SHP77 (cell line): ENCODE data around the gene COX8A.
"Not testable (repeated sequence)": the region's sequence is repeated elsewhere in the genome, so short reads cannot be mapped to it uniquely, and the experiment has no call there.

Experiments used
- DNase-seq, 2 experiments: peaks; one replicate each; lab custom pipeline; 2025; lab: John Stamatoyannopoulos, UW

The COX8A gene

DNA sequence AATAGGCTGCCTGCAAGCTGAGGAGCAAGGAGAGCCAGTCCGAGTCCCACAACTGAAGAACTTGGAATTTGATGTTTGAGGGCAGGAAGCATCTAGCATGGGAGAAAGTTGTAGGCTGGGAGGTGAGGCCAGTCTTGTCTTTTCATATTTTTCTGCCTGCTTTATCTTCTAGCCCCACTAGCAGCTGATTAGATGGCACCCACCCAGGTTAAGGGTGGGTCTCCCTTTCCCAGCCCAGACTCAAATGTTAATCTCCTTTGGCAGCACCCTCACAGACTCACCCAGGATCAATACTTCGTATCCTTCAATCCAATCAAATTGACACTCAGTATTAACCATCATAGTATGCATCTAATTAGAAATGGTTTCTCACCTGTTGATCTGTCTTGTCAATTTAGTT lies 5.0 kb upstream of the COX8A start:
- DNase-seq: no peak

- no peak for DNase-seq
Observed at GRCh38 chr11:63970902-63971301, 3.5 kb upstream of the COX8A start.

DNA sequence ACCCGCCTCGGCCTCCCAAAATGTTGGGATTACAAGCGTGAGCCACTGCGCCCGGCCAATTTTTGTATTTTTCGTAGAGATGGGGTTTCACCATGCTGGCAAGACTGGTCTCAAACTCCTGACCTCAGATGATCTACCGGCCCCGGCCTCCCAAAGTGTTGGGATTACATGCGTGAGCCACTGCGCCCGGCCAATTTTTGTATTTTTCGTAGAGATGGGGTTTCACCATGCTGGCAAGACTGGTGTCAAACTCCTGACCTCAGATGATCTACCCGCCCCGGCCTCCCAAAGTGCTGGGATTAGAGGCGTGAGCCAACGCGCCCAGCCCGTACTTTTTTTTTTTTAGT lies 535 bp upstream of the COX8A start:
- DNase-seq: not testable (repeated sequence)

DNA sequence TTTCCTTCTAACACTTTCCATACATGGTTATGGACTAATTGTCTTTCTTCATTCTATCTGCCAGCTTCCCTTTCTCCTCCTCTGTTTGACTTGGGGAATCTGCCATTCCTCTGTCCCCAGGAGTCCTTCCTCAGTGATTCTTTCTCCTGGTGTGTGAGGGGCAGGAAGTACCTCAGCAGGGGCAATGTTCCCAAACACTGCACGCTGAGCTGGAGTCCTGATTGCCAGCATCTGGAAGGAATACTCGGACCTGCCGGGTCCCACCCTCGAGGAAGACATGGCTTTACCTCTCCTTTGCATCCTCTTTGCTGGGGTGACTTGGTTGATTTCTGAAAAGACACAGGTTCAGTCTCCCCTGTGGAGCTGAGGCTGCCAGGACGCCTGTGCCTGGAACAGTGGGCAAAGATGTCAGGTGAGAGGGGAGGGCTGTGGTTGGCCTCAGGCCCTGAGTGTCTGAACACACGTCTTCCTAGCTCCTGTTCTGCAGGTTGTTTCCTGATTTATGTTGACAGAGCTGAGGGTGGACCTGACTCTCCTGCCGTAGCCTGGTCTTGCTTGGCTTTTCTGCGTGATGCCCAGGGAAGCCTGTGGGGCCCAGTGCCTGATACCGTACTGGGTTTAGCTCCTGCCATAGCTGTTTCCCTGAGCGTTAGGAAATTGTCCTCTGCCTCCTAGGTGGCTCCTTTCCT lies 4.3 kb downstream of the COX8A start:
- no peak for DNase-seq

DNA sequence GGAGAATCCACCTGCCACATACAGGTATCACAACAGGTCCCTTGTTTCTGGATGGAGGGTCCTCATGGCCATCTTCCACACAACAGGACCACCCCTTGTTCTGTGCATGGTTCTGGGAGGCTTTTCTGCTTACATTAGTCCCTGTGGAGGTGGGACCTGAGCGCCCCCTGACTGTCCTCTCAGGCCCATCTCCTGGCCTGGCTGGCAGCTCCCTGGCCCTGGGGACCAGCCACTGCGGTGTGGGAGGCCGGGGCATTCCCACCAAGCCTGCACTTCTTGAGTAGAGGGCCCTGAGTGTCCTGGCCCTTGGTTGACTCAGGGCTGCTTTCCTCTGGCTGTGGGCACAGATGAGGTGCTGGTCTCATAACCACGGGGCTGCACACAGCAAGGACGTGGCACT lies 5.0 kb downstream of the COX8A start:
- no peak for DNase-seq

DNA sequence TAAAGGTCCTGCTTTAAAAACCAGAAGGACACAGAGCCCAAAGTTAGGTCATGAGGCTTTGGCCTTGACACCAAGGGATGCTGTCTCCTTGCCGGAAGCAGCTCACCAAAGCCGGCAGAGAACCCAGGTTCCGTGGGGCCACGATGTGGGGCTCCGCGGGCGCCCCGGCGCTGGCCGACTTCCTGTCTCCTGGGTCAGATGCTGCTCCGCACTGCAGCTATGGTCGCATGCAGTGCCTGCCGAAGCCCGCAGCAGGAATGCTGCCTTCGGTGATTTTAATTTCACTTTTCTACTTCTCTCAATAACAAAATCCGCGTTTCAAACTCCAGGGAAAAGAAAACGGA lies 11.4 kb downstream of the COX8A start:
- DNase-seq: peak; percentile 22 to 60

DNA sequence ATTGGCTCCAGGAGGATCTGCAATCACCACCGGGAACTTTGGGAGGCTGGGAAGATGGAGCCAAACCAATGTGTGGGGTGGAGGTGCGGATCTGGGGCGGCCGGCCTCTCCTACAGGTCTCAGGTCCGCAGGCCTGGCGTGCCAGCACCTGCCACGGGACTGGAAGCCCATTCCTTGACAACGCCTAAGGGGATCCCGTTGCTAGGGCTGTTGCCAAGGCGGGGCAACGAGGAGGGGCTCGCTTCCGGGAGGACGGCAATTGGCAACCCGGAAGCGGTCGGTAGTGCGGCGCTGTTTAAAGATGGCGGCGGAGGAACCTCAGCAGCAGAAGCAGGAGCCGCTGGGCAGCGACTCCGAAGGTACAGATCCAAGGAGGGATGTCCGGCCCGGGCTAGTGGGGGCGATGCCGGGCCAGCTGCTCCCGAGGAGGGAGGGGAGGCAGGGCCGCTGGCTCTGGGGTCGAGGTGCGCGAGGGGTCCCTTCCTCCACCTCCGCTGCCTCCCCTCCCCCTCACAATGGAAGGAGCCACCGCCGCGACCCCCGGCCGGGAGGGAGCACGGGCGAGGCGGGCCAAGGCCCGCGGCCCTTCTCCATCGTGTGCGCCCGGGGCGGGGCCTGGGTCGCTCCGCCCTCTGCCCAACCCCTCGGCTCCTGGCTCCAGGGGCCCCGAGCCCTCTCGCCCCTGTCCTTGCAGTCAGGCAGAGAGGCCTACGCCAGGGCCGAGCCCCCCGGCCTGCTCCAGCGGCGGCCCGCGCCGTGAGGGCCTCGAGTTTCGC lies 11.9 kb downstream of the COX8A start, which contains the start of gene OTUB1:
OTUB1 (plus strand) TSS at position 283 of the 776 bp plus-strand sequence; CDS start at position 302, 19 bp downstream.
- peak; percentile 95 to 98 for DNase-seq

DNA sequence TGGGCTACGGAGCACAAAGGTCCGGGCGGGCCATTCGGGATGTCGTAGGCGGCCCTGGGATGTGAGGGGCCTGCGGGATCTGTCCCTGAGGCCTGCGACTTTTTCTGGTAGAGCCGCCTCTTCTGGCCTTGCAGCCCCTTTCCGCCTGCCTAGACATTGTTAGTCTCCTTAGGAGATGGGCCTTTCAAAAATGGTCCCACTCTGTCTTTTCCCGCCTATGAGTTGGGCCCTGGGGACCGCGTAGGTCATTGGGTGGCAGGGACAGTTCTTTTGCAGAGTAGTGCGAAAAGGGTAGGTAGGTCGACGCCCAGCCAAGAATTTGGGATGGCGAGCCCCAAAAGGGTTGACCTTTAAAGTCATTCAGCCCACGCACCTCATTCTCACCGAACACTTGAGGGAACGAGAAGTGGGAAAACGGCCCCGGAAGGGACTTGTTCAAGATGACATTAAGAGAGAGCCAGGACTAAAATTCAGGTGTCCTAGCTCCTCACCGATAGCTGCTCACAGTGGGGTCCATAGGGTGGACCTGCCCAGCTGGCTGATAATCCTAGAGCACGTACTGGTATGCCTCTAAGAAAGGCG lies 12.6 kb downstream of the COX8A start:
- no peak for DNase-seq

GRCh38 chr11:63991558-63991957 lies 17.1 kb downstream of the COX8A start:
- DNase-seq: no peak

DNA sequence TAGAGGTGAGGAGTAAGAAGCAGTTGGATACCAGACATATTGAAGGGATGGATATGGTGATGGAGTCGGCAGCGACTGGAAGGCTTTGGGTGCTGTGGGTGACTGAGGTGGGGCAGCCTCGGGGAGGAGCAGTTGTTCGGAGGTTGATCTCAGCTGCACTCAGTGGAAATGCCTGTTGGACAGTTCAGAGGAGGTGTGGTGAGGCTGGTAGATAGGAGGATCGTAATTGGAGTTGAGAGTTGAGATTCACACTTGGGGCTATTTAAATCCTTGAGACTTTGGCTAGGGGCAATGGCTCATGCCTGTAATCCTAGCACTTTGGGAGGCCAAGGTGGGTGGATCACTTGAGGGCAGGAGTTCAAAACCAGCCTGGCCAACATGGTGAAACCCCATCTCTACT lies 18.7 kb downstream of the COX8A start:
- no peak for DNase-seq

DNA sequence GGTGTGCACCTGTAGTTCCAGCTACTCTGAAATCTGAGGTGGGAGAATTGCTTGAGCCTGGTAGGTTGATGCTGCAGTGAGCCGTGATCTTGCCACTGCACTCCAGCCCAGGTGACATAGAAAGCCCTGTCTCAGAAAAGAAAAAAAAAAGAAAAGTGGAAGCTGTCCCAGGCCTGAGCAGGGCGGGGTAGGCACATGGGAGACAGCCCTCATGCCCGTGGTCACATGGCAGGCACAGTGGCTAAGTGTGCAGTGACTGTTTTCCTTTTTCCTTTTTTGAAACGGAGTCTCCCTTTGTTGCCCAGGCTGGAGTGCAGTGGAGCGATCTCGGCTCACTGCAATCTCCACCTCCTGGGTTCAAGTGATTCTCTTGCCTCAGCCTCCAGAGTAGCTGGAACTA lies 19.6 kb downstream of the COX8A start:
- DNase-seq: no peak

GRCh38 chr11:63996512-63996911 lies 22.1 kb downstream of the COX8A start:
- no peak for DNase-seq

DNA sequence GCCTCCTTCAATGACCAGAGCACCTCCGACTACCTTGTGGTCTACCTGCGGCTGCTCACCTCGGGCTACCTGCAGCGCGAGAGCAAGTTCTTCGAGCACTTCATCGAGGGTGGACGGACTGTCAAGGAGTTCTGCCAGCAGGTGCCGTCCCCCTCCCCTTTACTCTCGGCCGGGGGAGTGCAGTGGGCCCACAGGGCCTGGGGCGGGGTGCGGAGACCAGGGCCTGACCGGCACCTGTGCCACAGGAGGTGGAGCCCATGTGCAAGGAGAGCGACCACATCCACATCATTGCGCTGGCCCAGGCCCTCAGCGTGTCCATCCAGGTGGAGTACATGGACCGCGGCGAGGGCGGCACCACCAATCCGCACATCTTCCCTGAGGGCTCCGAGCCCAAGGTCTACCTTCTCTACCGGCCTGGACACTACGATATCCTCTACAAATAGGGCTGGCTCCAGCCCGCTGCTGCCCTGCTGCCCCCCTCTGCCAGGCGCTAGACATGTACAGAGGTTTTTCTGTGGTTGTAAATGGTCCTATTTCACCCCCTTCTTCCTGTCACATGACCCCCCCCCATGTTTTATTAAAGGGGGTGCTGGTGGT lies 22.8 kb downstream of the COX8A start:
- DNase-seq: no peak

GRCh38 chr11:63997801-63998337 lies 23.4 kb downstream of the COX8A start:
- DNase-seq: no peak

DNA sequence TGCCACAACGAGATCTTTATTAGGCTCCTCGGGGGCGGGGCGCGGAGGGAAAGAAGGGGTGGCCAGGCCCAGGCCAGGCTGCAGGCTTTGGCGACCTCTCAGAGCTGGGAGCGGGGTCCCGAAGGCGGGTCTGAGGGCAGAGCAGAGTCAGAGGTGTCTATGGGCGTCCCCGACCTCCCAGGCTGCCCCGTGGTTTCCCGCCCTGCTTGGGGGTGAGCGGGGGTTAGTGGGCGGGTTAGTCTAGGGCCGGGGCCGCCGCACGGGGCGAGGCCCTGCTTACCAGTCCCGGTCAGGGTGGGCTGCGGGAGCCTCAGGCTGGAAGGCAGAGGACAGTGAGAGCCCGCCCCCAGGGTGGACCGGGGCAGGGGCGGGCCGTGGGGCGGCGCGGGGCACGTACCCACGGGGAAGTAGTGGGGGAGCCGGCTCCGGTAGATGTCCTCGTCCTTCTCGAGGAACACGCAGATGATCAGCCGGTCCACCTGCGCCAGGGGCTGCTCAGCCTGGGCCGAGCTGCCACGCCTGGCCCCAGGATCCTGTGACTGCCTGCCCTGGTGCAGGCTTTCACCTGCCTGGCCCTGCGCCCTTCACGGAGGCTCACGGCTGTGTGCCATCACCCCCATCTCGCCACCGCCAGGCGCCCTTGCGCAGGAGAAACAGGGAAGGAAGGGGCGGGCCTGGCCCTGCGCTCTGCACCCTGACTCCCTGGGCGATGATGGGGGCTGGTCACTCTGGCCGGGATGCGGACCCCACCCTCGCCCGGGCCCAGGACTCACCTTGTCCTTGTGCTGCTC lies 24.3 kb downstream of the COX8A start:
- DNase-seq: no peak

- DNase-seq: no peak
Observed at GRCh38 chr11:63999349-64000025, 25.1 kb downstream of the COX8A start.

DNA sequence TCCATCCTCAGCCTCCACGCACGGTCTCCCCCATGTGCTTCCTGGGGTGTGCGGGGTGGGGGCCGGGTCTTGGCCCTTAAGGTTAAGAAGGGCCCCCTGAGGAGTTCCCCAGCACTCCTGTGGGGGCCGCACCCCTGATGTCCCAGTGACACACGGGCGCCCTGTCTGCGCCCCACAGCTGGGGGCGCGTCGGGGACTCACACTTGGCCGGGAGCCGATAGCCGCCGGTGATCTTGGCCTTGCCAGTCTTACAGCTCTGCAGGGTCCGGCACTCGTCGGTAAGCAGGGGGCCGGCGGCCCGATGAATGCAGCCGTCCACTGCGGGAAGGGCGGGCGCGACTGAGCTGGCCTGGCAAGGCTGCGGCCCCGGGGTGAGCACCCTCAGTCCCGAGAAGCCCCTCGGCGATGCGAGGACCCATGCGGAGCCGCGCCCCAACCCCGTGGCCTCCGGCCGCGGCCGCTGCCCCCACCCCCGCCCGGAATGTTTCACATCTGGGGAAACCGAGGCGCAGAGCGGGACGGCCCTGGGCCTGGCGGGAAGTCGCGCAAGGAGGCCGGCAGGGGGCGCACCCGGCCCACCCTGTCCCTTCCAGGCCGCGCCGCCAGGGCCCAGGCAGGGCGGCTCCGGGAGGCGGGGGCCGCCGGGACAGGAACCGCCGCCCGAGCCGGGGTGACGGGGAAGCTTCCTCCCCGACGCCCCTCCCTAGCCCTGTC lies 25.8 kb downstream of the COX8A start:
- DNase-seq: no peak

GRCh38 chr11:64000740-64001483 lies 26.5 kb downstream of the COX8A start:
- DNase-seq: no peak

DNA sequence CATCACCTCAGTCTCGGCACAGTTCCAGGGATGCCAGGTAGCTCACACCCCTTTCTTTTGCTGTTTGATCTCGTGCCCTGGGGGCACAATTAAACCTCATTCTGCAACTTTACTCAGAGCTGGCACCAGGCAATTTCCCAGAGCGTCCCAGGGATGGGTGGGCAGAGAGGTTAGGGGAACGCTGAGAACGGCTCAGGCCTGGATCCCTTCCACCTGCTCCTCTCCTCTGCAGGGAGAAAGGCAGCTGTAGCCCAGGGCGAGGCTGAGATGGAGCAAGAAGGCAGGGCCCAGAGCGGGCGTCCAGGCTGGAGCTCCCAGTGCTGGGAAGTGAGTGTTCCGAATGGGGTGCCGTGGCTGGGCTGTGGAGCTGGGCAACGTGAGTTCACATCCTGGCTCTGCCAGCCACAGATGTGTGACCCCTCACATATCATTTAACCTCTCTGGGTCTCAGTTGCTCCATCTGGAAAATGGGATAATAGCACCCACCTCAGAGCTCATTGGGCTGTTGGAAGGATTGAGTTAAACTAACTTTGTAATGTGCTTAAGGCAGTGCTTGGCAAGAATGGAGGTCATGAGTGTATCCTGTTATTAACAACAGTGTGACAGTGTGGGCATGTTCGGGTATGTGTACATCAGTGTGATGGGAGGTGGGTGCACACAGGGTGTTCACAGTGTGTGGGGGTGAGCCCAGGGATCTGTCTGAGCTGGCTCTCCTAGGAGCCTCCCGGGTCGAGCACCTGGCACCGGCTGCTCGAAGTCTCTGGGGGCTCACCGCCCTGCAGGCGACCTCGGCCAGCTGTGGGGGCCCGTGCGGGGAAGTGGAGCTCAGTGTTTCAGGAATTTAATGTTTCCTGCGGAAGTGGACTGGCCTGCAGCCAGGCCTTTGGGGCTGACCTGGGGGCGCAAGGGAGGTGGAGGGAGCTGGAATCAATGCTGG lies 27.3 kb downstream of the COX8A start:
- no peak for DNase-seq
